Measurements from ENCODE around the gene MAN2A2.
"Not testable (repeated sequence)": the region's sequence is repeated elsewhere in the genome, so short reads cannot be mapped to it uniquely, and the experiment has no call there.

The MAN2A2 gene

GRCh38 chr15:90905306-90906180, 2.4 kb downstream of the MAN2A2 start:
- no peak for DNase-seq

GRCh38 chr15:90906181-90906849, 3.2 kb downstream of the MAN2A2 start:
- no peak for DNase-seq

GRCh38 chr15:90907051-90907660, 4.1 kb downstream of the MAN2A2 start:
- no peak for DNase-seq

- no peak for DNase-seq
These were observed 4.9 kb downstream of the MAN2A2 start for GRCh38 chr15:90907838-90908507.

- DNase-seq, result not testable (repeated sequence)
These were observed 6.3 kb downstream of the MAN2A2 start for GRCh38 chr15:90909449-90909848.

- no peak for DNase-seq
These were observed 6.9 kb downstream of the MAN2A2 start for GRCh38 chr15:90909976-90910375.

- no peak for DNase-seq
These were observed 7.6 kb downstream of the MAN2A2 start for GRCh38 chr15:90910441-90911301.

- DNase-seq, result no peak
These were observed 8.2 kb downstream of the MAN2A2 start for GRCh38 chr15:90911302-90911623.

GRCh38 chr15:90911906-90912769, 9.0 kb downstream of the MAN2A2 start:
- no peak for DNase-seq

GRCh38 chr15:90912770-90913075, 9.6 kb downstream of the MAN2A2 start:
- no peak for DNase-seq

- DNase-seq, result no peak
These were observed 10.4 kb downstream of the MAN2A2 start for GRCh38 chr15:90913398-90913944.

GRCh38 chr15:90914305-90915080, 11.4 kb downstream of the MAN2A2 start:
- DNase-seq, result no peak

- DNase-seq, result no peak
These were observed 12.2 kb downstream of the MAN2A2 start for GRCh38 chr15:90915216-90915807.

- DNase-seq, result no peak
These were observed 12.8 kb downstream of the MAN2A2 start for GRCh38 chr15:90915808-90916440.

- no peak for DNase-seq
These were observed 13.4 kb downstream of the MAN2A2 start for GRCh38 chr15:90916461-90916860.

GRCh38 chr15:90917569-90917968, 14.5 kb downstream of the MAN2A2 start:
- DNase-seq, result no peak

GRCh38 chr15:90918034-90918788, 15.1 kb downstream of the MAN2A2 start:
- DNase-seq, result no peak

GRCh38 chr15:90918835-90919234, 15.7 kb downstream of the MAN2A2 start:
- no peak for DNase-seq

GRCh38 chr15:90921887-90922286, 18.8 kb downstream of the MAN2A2 start:
- DNase-seq, result no peak
